HEK293T (cell line): ENCODE measurements around the gene FBN2.

ENCODE experiments used
- ARNT ChIP-seq: fragments of 450-650 bp; IDR thresholded peaks from 2 replicates; pipeline ENCODE4 v1.6.1; 2017; ENCODE audit warnings: mild to moderate bottlenecking
- CTBP1 ChIP-seq: fragments of 450-650 bp; IDR thresholded peaks from 2 replicates; pipeline ENCODE4 v1.6.1; 2016; ENCODE audit warnings: borderline replicate concordance
- ELF4 ChIP-seq: fragments of 450-650 bp; IDR thresholded peaks from 2 replicates; pipeline ENCODE4 v1.6.1; 2017; ENCODE audit warnings: antibody characterized with exemption
- FOXA1 ChIP-seq: fragments of 450-650 bp; IDR thresholded peaks from 2 replicates; pipeline ENCODE4 v1.6.1; 2016; ENCODE audit warnings: mild to moderate bottlenecking
- FOXK2 ChIP-seq: fragments of 450-650 bp; IDR thresholded peaks from 2 replicates; pipeline ENCODE4 v1.6.1; 2016; ENCODE audit warnings: mild to moderate bottlenecking
- FOXM1 ChIP-seq: fragments of 450-650 bp; IDR thresholded peaks from 2 replicates; pipeline ENCODE4 v1.6.1; 2017; ENCODE audit warnings: mild to moderate bottlenecking, borderline replicate concordance
- HDGF ChIP-seq: fragments of 450-650 bp; IDR thresholded peaks from 2 replicates; pipeline ENCODE4 v1.6.1; 2017; ENCODE audit warnings: antibody characterized with exemption, borderline replicate concordance
- SP1 ChIP-seq: fragments of 450-650 bp; IDR thresholded peaks from 2 replicates; pipeline ENCODE4 v1.6.1; 2017
- SUZ12 ChIP-seq: fragments of 450-650 bp; IDR thresholded peaks from 2 replicates; pipeline ENCODE4 v1.6.1; 2016; ENCODE audit warnings: mild to moderate bottlenecking
- TARDBP ChIP-seq: fragments of 450-650 bp; IDR thresholded peaks from 2 replicates; pipeline ENCODE4 v1.6.1; 2016
- ZNF384 ChIP-seq: fragments of 450-650 bp; IDR thresholded peaks from 2 replicates; pipeline ENCODE4 v1.6.1; 2016

GRCh38 chr5:128300181-128300580 is 237.9 kb downstream of the FBN2 start:
- TF ChIP-seq HDGF (no peak), ELF4 (no peak), ARNT (no peak), CTBP1 (no peak), FOXK2 (no peak), TARDBP (no peak), SP1 (no peak), FOXM1 (no peak), FOXA1 (no peak), ZNF384 (no peak), SUZ12 (no peak)
